HL-60 (cell line): ENCODE measurements around the gene ZNF808.
"Not testable (repeated sequence)": the region's sequence is repeated elsewhere in the genome, so short reads cannot be mapped to it uniquely, and the experiment has no call there.

Experiments used
- DNase-seq, 2 experiments: peaks; one replicate each; pipeline ENCODE4 v3.0.0-alpha.2; 2010 to 2020; ENCODE audit warnings: low read depth in 1 of 2, low spot score in 1 of 2
- H3K27ac ChIP-seq: fragments of 250-450 bp; sonication (Bioruptor Pico); replicated peaks from 2 replicates; pipeline ENCODE4 v1.5.1; 2020; ENCODE audit warnings: mild to moderate bottlenecking, moderate library complexity
- H3K27me3 ChIP-seq: fragments of 250-450 bp; sonication (Bioruptor Pico); 2 replicates; pipeline ENCODE4 v1.5.1; 2021; ENCODE audit warnings: mild to moderate bottlenecking, moderate library complexity; ENCODE audit not compliant: insufficient read depth, poor library complexity, severe bottlenecking
- H3K4me3 ChIP-seq: replicated peaks from 2 replicates; pipeline ENCODE4 v1.5.1; 2011; ENCODE audit warnings: mild to moderate bottlenecking, control low read depth, low read length; ENCODE audit not compliant: insufficient read depth
- GABPA ChIP-seq: IDR thresholded peaks from 2 replicates; pipeline ENCODE4 v1.6.1; 2012; ENCODE audit warnings: low read depth
- POLR2AphosphoS5 ChIP-seq: IDR thresholded peaks from 2 replicates; pipeline ENCODE4 v1.6.1; 2012; ENCODE audit warnings: low read depth
- SPI1 ChIP-seq: IDR thresholded peaks from 2 replicates; pipeline ENCODE4 v1.6.1; 2012; ENCODE audit warnings: low read depth, mild to moderate bottlenecking, borderline replicate concordance
- TF ChIP-seq, protein P1 (sequence below): IDR thresholded peaks from one replicate; pipeline ENCODE4 v1.5.1; 2011; ENCODE audit warnings: low read length, control low read depth, inconsistent platforms; ENCODE audit not compliant: insufficient read depth
- TF ChIP-seq, protein P2 (sequence below): IDR thresholded peaks from 2 replicates; pipeline ENCODE4 v1.6.1; 2012; ENCODE audit warnings: low read depth; ENCODE audit not compliant: insufficient replicate concordance

Gene ZNF808

DNA sequence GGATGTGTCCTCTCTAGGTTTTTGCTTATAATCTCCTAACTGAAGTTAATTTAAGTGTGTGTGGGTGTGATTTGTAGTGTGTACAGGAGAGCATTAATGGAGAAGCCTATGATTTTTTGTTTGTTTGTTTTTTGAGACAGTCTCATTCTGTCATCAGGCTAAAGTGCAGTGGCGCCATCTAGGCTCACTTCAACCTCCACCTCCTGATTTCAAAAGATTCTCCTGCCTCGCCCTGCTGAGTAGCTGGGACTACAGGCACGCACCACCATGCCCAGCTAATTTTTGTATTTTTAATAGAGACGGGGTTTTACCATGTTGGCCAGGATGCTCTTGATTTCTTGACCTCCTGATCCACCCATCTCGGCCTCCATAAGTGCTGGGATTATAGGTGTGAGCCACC is 63.3 kb downstream of the ZNF808 start:
- no peak overlapping the region for H3K4me3 ChIP-seq
- DNase-seq: no peak
- TF ChIP-seq GABPA: no peak
- H3K27me3 ChIP-seq: no peaks in the 10 kb centered on the region
- no peak overlapping the region for H3K27ac ChIP-seq

DNA sequence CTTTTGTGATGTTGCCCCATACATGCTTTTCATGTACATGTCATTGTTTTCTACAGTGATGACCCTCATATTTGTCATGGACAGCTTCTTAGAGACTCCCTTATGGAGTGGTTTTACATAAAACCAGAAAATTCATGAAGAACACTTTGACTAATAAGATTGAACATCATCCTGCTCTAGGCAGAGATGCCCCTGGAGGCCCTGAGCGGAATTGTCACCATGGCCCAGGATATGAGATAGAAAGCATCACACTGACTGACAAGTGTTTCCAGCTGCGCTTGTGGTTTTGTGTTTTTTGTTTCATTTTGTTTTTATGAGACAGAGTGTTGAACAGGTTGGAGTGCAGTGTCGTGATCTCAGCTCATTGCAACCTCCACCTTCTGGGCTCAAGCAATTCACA is 64.8 kb downstream of the ZNF808 start:
- TF ChIP-seq, protein P1, sequence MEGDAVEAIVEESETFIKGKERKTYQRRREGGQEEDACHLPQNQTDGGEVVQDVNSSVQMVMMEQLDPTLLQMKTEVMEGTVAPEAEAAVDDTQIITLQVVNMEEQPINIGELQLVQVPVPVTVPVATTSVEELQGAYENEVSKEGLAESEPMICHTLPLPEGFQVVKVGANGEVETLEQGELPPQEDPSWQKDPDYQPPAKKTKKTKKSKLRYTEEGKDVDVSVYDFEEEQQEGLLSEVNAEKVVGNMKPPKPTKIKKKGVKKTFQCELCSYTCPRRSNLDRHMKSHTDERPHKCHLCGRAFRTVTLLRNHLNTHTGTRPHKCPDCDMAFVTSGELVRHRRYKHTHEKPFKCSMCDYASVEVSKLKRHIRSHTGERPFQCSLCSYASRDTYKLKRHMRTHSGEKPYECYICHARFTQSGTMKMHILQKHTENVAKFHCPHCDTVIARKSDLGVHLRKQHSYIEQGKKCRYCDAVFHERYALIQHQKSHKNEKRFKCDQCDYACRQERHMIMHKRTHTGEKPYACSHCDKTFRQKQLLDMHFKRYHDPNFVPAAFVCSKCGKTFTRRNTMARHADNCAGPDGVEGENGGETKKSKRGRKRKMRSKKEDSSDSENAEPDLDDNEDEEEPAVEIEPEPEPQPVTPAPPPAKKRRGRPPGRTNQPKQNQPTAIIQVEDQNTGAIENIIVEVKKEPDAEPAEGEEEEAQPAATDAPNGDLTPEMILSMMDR: no peak
- no peak for TF ChIP-seq POLR2AphosphoS5
- no peak for TF ChIP-seq GABPA
- TF ChIP-seq SPI1: no peak
- TF ChIP-seq, protein P2, sequence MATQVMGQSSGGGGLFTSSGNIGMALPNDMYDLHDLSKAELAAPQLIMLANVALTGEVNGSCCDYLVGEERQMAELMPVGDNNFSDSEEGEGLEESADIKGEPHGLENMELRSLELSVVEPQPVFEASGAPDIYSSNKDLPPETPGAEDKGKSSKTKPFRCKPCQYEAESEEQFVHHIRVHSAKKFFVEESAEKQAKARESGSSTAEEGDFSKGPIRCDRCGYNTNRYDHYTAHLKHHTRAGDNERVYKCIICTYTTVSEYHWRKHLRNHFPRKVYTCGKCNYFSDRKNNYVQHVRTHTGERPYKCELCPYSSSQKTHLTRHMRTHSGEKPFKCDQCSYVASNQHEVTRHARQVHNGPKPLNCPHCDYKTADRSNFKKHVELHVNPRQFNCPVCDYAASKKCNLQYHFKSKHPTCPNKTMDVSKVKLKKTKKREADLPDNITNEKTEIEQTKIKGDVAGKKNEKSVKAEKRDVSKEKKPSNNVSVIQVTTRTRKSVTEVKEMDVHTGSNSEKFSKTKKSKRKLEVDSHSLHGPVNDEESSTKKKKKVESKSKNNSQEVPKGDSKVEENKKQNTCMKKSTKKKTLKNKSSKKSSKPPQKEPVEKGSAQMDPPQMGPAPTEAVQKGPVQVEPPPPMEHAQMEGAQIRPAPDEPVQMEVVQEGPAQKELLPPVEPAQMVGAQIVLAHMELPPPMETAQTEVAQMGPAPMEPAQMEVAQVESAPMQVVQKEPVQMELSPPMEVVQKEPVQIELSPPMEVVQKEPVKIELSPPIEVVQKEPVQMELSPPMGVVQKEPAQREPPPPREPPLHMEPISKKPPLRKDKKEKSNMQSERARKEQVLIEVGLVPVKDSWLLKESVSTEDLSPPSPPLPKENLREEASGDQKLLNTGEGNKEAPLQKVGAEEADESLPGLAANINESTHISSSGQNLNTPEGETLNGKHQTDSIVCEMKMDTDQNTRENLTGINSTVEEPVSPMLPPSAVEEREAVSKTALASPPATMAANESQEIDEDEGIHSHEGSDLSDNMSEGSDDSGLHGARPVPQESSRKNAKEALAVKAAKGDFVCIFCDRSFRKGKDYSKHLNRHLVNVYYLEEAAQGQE: no peak
- no peak overlapping the region for H3K27ac ChIP-seq

DNA sequence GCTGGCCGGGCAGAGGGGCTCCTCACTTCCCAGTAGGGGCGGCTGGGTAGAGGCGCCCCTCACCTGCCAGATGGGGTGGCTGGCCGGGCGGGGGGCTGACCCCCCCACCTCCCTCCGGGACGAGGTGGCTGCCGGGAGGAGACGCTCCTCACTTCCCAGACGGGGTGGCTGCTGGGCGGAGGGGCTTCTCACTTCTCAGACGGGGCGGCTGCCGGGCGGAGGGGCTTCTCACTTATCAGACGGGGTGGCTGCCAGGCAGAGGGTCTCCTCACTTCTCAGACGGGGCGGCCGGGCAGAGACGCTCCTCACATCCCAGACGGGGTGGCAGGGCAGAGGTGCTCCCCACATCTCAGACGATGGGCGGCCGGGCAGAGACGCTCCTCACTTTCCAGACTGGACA is 66.0 kb downstream of the ZNF808 start:
- H3K27me3 ChIP-seq, H3K4me3 ChIP-seq, H3K27ac ChIP-seq, DNase-seq: not testable (repeated sequence)

More for the DNA sequence above, 64.8 kb downstream of the ZNF808 start:
- no peaks in the 10 kb centered on the region for H3K27me3 ChIP-seq
- no peak overlapping the region for H3K4me3 ChIP-seq
- DNase-seq: no peak

DNA sequence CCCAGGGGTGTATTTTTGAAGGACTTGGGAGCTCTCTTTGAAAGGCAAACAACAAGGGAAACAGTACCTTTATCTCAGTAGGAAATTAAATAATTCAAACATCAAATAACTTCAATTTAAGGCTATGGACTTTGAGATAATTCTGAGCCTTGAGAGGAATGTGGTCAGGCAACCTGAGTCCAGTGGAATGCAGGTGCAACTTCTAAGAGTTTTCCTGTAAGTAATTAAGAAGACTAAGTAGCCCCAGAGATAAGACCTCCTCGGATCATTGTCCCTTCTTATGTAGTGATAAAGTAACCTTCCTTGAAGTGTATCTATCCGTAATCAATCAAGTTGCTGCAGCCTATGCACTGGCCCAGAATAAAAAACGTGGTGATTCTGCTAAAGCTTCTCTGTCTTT is 71.8 kb downstream of the ZNF808 start:
- no peaks in the 10 kb centered on the region for H3K27me3 ChIP-seq
- no peak overlapping the region for H3K4me3 ChIP-seq
- no peak for DNase-seq
- H3K27ac ChIP-seq: no peak overlapping the region
- no peak for TF ChIP-seq POLR2AphosphoS5

DNA sequence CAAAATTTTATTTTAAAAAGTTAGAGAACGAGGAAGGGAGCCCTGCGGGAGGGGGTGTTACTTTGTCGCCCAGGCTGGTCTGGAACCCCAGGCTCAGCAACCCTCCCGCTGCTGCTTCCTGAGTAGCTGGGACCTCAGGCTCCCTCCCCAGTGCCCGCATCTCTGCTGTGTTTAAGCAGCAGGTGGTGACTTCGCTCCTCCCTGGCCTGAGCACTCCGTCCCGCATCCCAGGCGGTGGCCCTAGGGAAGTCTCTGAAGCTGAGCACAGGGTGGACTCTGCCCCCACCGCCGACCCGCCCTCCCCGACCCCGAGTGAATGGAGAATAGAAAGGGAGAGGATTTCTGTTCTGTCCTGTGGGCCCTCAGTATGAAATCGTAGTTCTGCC is 73.2 kb downstream of the ZNF808 start:
- no peak overlapping the region; the same call in 1 of the 2 replicates for H3K27ac ChIP-seq
- H3K27me3 ChIP-seq: no peaks in the 10 kb centered on the region
- no peak for TF ChIP-seq POLR2AphosphoS5
- no peak for TF ChIP-seq SPI1
- no peak for TF ChIP-seq GABPA
- H3K4me3 ChIP-seq: peak overlapping the region; percentile 48
- DNase-seq: peak in 1 of 2 experiments; percentile 25

DNA sequence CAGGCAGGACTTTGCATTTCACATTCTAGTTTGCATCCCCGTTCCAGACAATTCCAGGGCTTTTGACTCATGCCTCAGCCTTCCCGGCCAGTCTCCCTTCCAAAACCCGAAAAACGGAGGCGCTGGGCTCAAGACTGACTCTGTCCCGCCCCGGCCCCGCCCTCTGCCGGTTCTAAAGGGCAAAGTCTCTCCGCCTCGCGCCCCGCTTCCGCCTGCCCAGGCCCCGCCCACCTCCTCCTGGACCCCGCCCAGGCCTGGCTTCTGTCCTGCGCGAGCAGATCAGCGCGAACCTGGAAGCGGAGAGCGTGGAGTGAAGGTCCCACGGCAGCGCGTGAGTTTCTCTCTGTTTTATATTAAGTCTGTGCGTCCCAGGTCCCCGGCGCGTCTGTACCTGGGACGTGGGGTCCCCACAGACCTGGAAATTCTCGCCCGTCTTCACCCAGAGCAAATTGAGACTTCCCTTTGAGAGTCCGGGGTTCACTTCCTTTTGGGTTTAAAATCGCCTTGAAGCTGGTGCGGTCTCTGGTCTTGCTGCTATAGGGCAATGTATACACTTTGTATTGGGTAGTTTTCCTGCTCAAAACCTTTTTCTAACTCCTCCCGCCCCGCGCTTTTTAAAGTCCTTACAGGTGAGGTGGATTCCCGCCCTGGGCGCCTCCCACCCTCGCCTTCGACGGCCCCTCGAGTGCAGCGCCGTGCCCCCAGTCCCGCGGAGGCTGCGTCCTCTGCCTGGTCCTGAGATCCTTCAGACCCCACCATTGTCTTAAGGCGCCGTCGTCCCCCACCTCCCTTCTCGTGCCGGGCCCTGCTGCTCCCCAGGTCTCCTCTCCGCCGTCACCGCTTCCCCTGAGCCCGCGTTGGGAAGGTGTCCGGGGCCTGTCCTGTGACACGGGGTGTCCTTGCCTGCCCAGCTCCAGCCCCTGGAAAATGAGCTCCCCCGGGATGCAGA is 73.8 kb downstream of the ZNF808 start:
- H3K27ac ChIP-seq: peak overlapping the region; percentile 64
- peak; percentile 78 to 93 for DNase-seq
- TF ChIP-seq POLR2AphosphoS5 (peak; percentile 54; the same call in 1 of the 2 replicates), SPI1 (peak; percentile 32; the same call in 1 of the 2 replicates), GABPA (no peak; the same call in 1 of the 2 replicates)
- TF ChIP-seq, protein P2: no peak
- TF ChIP-seq, protein P1: no peak

DNA sequence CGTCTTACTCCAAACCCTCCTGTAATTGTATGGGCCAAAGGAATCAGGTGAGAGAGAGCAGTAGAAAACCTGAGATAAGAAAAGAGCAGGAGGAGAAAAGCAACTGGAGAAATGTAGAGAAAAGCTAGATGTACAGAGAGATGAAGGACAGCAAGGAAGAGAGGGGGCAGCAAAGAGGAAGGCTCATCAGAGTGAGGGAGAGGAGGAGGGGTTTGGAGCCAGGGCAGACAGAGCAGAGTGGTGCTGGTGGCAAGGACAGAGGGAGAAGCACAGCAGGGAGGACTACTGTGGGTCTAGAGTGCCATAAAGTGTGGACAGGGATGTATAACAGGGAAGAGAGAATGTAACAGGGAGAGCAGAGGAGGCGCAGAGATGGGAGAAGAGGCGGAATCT is 74.5 kb downstream of the ZNF808 start:
- not testable (repeated sequence) for H3K27me3 ChIP-seq
- peak overlapping the region; percentile 48 for H3K4me3 ChIP-seq
- H3K27ac ChIP-seq: peak overlapping the region; percentile 64; the same call in 1 of the 2 replicates
- DNase-seq: peak in 1 of 2 experiments; percentile 14

More for the DNA sequence above, 73.8 kb downstream of the ZNF808 start:
- H3K27me3 ChIP-seq: no peaks in the 10 kb centered on the region
- H3K4me3 ChIP-seq: peak overlapping the region; percentile 48
